HG03378 (cell line): ENCODE results near the gene HSPH1.

ENCODE experiments used
- ATAC-seq: cut with Tn5 transposase; IDR thresholded peaks from one replicate; pipeline ENCODE4 v1.9.1; 2021; ENCODE audit warnings: mild to moderate bottlenecking, moderate library complexity; ENCODE audit not compliant: unreplicated experiment

Gene HSPH1

DNA sequence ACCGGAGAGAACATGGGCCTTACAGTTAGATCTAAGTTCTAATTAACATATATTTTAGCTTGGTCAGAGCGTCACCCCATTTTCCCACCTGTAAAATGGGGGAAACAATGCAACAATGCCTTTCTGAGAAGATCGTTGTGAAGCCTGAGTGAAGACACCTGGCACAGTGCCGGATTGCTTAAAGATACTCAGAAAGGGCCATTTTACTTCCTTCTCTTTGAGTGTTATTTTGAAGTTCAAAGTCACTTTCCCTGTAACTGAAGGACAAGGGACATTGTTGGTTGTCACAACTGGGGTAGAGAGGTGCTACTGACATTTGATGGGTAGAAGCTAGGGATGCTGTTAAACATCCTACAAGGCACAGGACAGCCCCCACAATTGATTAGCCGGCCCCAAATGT, 28.1 kb downstream of the HSPH1 start:
- ATAC-seq, result no peak

DNA sequence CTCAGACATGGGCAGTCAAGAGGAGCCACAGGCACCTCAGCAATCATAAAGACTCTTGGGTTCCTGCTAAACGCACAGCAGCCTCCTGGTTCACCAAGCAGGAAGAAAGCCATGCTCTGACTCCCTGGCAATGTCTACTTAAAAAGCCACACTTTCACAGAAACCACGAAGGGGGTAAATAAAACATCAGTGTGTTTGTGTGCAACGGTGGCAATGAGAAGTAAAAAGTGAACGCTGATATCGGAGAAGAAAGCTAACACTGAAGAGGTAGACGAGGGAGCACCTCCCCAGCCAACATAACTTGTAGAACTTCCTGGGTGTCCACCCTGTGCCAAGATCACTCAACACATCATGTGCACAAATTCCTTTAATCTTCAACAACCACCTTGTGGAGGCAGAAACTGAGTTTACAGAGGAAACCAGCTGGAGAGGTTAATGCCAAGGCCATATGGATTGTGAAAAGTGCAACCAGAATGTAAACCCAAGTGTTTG, 30.2 kb downstream of the HSPH1 start:
- no peak for ATAC-seq

GRCh38 chr13:31129419-31129818, 32.3 kb downstream of the HSPH1 start:
- no peak for ATAC-seq

DNA sequence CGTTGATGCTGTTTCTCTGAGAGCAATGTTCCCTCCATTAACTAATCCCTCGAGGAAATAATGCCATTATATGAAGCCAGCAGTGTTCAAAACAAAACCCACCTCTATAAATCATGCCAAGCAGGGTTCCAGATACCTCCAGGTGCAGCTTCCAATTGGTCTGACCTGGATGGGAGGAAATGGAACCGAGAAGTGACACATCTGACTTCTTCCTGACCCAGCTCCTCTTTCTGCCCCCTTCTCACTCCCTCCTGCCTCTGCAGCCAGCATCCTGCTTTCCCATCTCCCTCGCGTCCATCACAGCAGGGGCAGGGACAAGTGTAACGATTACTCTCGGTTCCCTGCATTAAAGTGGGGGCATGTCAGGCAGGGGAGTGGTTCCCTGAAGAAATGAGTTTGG, 37.5 kb downstream of the HSPH1 start:
- ATAC-seq, result no peak

GRCh38 chr13:31122544-31123260, 39.0 kb downstream of the HSPH1 start:
- no peak for ATAC-seq

DNA sequence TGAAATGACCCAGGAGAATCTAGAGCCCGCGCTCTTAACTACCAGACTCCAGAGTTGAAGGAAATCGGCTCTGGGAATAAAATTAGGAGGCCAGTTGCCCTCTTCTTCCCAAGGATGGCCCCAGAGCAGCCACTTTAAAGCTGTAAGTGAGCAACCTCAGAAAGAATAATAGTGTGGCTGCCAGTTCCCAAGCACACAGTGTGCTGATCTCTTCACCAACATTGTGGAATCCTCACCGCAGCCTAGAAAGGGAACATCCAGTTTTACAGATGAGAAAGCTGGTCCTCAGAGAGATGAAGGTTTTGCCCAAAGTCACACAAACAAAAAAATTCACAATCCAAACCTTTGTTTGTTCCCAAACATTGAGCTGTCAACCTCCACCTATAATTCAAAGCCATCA, 39.6 kb downstream of the HSPH1 start:
- no peak for ATAC-seq

DNA sequence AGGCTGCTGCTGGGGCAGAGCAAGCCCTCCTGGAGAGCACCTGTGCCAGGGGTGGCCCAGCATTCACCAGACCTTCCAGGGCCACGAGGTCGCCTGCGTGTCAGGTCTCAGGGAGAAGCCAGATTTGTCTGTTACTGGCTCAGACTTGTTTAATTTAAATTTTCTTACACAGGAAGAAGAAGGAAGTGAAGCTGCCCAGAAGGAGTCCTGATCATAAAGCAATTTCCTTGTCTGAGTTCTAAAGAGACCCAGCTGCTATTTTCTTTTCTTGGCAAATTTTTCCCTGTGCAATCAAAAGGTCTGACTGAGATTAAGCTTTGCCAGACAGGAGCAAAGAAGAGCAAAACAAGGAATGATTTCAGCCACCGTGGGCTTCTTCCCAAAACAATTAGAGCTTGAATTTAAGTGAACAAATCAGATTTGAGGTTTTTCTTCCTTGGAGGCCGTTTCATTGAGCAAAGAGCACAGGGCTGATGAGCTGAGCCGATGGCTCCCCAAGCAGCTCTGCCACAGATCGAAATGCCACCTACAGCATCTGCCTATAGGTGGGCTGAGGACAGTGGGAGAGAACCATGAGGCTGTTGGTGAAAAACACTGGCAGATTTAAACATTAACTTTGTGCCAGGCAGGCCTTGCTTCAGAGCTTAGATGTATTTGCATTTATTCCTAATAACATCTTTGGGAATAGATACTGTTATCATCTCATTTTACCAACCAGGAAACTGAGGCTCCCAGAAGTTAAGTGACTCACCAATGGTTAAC, 40.1 kb downstream of the HSPH1 start:
- ATAC-seq, result no peak

DNA sequence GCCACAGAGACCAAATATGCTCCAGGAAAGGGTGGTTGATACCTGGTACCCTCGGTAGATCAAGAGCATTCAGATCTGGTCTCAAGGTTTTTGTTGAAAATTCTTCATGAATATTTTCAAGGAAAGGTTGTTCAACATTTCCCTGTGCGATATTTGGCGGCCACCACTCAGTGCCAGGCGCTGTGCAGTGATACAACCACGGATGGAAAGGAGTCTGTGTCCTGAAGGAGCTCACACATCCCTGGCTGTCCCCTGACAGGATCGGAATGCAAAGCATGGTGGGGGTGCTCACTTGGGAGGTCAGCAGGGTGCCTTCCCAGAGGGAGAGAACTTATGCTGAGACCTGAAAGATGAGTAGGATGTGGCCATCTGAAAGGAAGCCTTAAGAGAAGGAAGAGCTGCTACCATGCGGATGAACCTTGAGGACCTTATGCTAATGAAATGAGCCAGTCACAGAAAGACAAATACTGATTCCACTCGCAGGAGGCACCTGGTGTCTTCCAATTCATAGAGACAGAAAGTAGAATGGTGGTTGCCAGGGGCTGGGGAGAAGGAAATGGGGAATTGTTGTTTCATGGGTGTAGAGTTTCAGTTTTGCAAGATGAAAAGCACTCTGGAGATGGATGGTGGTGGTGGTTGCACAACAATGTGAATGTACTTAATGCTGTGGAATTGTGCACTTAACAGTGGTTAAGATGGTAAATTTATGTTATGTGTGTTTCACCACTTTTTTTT, 41.6 kb downstream of the HSPH1 start:
- no peak for ATAC-seq

GRCh38 chr13:31119526-31119925, 42.2 kb downstream of the HSPH1 start:
- ATAC-seq, result no peak

DNA sequence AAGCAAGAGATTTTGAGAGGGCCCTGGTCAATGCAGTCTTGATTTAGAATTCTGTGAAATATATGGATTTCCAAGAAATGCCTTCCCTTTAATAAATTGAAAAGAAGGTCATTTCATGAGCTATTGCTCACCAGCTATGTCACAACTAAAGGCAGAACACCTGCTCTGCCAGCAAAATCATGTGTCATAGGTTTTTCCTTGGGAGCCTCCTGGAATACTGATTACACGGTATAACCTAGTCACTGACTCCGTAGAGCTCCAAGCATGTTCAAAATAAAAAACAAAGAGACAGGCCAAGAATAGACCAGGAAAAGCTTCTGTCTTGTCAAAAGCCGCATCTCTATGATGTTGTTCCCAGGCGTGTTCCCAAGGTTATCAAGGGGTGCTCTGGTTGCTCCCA, 45.5 kb downstream of the HSPH1 start:
- ATAC-seq, result no peak

GRCh38 chr13:31115616-31116015, 46.1 kb downstream of the HSPH1 start:
- no peak for ATAC-seq

DNA sequence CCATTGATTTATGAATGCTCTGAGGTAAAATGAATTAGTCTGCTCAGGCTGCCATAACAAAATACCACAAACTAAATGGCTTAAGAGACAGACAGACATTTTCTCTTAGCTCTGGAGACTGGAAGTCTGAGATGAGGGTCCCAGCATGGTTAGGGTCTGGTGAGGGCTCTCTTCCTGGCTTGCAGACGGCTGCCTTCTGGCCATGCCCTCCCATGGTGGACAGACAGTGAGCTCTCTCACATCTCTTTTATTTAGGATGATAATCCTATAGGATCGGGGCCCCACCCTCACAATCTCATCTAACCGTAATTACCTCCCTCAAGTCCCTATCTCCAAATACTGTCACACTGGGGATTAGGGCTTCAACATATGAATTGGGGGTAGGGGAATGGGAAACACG, 47.1 kb downstream of the HSPH1 start:
- ATAC-seq, result no peak

- ATAC-seq, result no peak
Observed at GRCh38 chr13:31111136-31111535, 50.6 kb downstream of the HSPH1 start.

GRCh38 chr13:31110617-31111016, 51.1 kb downstream of the HSPH1 start:
- ATAC-seq, result no peak

DNA sequence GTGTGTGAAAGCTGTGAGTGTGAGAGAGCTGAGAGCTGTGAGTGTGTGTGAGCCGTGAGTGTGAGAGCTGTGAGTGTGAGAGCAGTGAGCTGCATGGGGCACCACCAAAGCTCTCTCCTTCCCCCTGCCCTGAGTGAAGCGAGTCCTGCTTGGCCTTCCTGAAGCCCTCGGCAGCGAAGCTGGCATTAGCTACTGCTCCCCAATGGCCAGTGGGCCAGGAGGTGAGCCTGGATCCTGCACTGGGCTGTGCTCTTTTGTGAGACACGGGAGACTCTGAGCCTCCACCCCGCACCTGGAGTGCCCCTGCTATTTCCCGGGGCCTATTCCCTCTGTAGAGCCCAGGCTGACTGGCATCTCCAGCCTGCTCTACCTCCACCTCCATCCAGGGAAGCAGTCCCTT, 51.5 kb downstream of the HSPH1 start:
- ATAC-seq, result no peak

GRCh38 chr13:31107109-31107508, 54.6 kb downstream of the HSPH1 start:
- ATAC-seq, result no peak

- ATAC-seq, result no peak
Observed at GRCh38 chr13:31105856-31106255, 55.8 kb downstream of the HSPH1 start.

- no peak for ATAC-seq
Observed at GRCh38 chr13:31105020-31105795, 56.5 kb downstream of the HSPH1 start.

DNA sequence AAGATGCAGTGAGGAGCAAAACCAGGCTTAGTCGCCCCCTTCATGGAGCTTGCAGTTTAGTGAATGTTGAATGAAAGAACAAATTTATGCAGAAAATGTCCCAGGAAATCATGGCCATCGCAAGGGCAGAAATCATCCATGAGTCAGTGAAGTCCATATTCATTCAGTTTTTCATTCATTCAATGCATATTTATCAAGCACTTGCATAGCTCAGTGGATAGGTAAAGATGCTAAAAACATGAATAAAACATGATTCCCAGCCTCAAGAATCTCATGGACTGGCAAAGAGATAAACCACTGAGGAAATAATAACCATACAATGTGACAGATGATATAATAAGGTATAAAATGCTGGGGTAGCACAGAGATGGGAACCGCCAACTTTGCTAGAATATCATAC, 58.8 kb downstream of the HSPH1 start:
- no peak for ATAC-seq

- no peak for ATAC-seq
Observed at GRCh38 chr13:31101472-31102170, 60.1 kb downstream of the HSPH1 start.
